ENCODE results near the gene TMCC2. TPM values are rescaled to one million over a fixed set of nuclear protein-coding genes. Genes with fewer than 3 reads are reported as not detected.

Gene TMCC2
- 1.5 to 1.8 TPM (median 1.6 TPM) in 5 replicates for total RNA-seq (2022; extraction: Qiagen RNA extraction; ENCODE audit: low read depth)

GRCh38 chr1:205227584-205228013, at the start of gene TMCC2:
Gene TMCC2 (plus strand): TSS chr1:205227946. CDS start chr1:205228565, 619 bp downstream.

GRCh38 chr1:205211169-205211838, 16.4 kb upstream of the TMCC2 start, which contains the start of gene DSTYK:
Gene DSTYK (minus strand): TSS chr1:205211702. CDS start chr1:205211535, 167 bp downstream.

DNA sequence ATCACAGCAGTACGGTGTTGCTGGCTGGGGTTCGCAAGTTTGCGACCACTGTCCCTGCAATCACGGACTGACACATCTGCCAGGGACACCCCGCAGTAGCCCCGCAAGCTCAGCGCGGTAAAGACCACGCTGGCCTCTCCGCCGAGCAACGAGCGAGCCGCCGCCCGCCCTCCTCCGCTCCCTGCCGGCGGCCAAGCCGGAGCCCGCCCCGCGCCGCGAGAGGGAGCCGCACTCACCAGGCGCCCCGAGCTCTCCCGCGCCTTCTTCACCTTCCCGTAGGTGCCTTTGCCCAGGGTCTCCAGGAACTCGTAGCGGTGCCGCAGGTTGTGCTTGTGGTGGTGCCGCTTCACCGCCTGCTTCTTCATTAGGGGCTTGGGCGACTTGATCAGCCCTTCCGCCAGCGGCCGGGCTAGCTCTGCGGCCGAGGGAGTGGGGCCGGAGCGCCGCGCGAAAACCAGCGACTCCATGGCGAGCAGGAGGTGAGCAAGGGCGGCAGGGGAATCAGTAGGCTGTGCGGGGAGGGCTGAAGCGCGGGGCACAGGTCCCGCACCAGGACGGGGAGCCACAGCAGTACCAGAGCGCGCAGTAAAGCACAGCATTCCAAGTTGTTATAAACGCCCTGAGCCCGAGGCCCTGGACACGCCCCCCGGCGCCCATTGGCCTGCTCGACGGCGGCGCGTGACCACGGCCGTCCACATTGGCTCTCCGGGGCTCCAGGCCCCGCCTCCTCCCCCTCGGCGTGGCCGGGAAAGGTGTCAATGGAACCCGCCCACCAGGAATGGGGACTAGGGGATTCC, 93.6 kb downstream of the TMCC2 start, which contains the start of gene NUAK2:
NUAK2 (minus strand) TSS at position 584 of the 797 bp plus-strand sequence; CDS start at position 467, 117 bp downstream.

Other genes with a start within 250 kb of the TMCC2 start
- 0.02 to 0.12 TPM (median 0.09 TPM) in 3 of 5 replicates, not detected in the others for gene CNTN2, start 184.7 kb upstream of the TMCC2 start, total RNA-seq (2022; extraction: Qiagen RNA extraction; ENCODE audit: low read depth)
- gene TMEM81, start 143.5 kb upstream of the TMCC2 start, total RNA-seq (2022; extraction: Qiagen RNA extraction; ENCODE audit: low read depth) = 2.0 to 2.6 TPM (median 2.3 TPM) in 5 replicates
- gene RBBP5, start 106.0 kb upstream of the TMCC2 start, total RNA-seq (2022; extraction: Qiagen RNA extraction; ENCODE audit: low read depth) = 11.6 to 15.3 TPM (median 12.3 TPM) in 5 replicates
- gene DSTYK, start 16.2 kb upstream of the TMCC2 start, total RNA-seq (2022; extraction: Qiagen RNA extraction; ENCODE audit: low read depth) = 6.3 to 9.3 TPM (median 8.5 TPM) in 5 replicates
- 28.8 to 32.2 TPM (median 29.8 TPM) in 5 replicates for gene NUAK2, start 93.8 kb downstream of the TMCC2 start, total RNA-seq (2022; extraction: Qiagen RNA extraction; ENCODE audit: low read depth)
- gene KLHDC8A, start 129.0 kb downstream of the TMCC2 start, total RNA-seq (2022; extraction: Qiagen RNA extraction; ENCODE audit: low read depth) = 0.66 to 1.1 TPM (median 0.79 TPM) in 5 replicates
- not detected in 5 replicates for gene LEMD1, start 194.1 kb downstream of the TMCC2 start, total RNA-seq (2022; extraction: Qiagen RNA extraction; ENCODE audit: low read depth)
- 0.03 to 0.07 TPM in 2 of 5 replicates, not detected in the others for gene BLACAT1, start 228.1 kb downstream of the TMCC2 start, total RNA-seq (2022; extraction: Qiagen RNA extraction; ENCODE audit: low read depth)